Vagina (tissue), 2 donors: Measurements from ENCODE around the gene ZNF358.

Source experiments
- POLR2A ChIP-seq, 2 donors: fragments of 450-650 bp; IDR thresholded peaks; one replicate each; pipeline ENCODE4 v1.6.1; 2017; ENCODE audit warnings: antibody characterized with exemption in 2 of 2, mild to moderate bottlenecking in 2 of 2, moderate library complexity in 2 of 2
- TF ChIP-seq, protein P1 (sequence below), 3 experiments: fragments of 450-650 bp in 2 of 3; fragments of 200-600 bp in 1 of 3; sonication (generic) in 1 of 3; IDR thresholded peaks; one replicate each; pipeline ENCODE4 v1.5.1; 2017 to 2019; ENCODE audit warnings: antibody characterized with exemption in 3 of 3, mild to moderate bottlenecking in 2 of 3, moderate library complexity in 2 of 3

DNA sequence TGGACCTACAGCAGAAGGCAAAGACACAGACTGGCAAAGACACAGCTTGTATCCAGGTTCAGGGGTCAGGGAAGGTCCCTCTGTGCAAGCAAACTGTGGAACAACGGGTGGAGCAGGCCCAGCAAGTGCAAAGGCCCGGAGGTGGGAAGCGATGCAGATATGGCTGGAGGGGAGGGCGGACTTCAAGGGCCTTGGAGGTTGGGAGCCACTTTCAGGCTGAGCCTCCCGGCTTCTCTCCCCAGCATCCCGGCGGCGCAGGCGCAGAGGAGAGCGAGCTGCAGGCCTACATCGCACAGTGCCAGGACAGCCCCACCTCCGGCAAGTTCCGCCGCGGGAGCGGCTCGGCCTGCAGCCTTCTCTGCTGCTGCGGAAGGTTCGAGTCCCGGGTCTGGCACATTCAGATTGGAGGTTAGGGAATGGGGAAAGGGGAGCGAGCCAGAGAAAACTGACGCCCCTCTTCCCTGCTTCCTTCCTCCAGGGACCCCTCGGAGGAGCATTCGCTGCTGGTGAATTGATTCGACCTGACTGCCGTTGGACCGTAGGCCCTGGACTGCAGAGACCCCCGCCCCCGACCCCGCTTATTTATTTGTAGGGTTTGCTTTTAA lies 17.5 kb downstream of the ZNF358 start:
- TF ChIP-seq, protein P1, sequence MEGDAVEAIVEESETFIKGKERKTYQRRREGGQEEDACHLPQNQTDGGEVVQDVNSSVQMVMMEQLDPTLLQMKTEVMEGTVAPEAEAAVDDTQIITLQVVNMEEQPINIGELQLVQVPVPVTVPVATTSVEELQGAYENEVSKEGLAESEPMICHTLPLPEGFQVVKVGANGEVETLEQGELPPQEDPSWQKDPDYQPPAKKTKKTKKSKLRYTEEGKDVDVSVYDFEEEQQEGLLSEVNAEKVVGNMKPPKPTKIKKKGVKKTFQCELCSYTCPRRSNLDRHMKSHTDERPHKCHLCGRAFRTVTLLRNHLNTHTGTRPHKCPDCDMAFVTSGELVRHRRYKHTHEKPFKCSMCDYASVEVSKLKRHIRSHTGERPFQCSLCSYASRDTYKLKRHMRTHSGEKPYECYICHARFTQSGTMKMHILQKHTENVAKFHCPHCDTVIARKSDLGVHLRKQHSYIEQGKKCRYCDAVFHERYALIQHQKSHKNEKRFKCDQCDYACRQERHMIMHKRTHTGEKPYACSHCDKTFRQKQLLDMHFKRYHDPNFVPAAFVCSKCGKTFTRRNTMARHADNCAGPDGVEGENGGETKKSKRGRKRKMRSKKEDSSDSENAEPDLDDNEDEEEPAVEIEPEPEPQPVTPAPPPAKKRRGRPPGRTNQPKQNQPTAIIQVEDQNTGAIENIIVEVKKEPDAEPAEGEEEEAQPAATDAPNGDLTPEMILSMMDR (IDR thresholded peaks at IDR 0.05) = no peak
- no peak for TF ChIP-seq POLR2A (IDR thresholded peaks at IDR 0.05)
